Activated CD8-positive, alpha-beta memory T cell treated with anti-CD3 and anti-CD28 coated beads, Interleukin-2, amount 50 U/mL, for 48 hours (primary cell): ENCODE measurements around the gene CNDP2.
A peak's percentile ranks its signal among the peaks of the same experiment; 100 is the strongest.

Experiments used
- DNase-seq: peaks from one replicate; pipeline ENCODE4 v3.0.0-alpha.2; 2020

The CNDP2 gene

DNA sequence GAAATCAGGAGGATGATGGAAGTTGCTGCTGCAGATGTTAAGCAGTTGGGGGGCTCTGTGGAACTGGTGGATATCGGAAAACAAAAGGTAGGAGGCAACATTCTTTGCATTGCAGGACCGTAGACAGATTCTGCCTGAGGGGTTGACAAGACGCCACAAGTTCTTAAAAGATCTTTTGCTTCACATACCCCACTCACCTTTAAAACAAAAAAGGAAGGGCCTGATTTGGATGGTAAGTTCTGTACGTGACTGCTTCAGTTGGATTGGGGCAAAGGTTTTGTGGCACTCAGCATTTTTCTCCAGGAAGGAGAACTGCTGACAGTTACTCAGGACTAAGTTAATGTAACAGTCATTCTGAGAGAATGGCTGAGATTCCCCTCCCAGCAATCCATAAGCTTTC, 5.2 kb downstream of the CNDP2 start:
- DNase-seq = no peak

DNA sequence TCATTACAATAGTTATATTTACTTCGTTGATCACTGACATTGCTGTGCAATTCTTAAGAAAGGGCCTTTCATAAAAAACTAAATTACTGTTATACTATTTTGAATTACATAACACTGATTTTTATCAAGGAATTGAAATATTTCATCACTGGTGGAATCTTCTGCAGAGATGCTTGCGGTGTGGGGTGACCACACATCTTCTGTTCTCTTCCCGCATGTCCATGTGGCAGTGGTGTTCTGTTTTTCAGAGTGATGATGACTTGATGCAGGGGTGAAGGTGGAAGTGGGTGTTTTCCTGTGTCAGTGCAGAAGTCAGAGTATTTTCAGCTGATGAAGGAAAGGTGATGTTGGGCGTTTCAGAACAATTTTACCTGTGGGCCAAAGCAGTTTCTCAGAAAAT, 7.0 kb downstream of the CNDP2 start:
- DNase-seq = no peak

DNA sequence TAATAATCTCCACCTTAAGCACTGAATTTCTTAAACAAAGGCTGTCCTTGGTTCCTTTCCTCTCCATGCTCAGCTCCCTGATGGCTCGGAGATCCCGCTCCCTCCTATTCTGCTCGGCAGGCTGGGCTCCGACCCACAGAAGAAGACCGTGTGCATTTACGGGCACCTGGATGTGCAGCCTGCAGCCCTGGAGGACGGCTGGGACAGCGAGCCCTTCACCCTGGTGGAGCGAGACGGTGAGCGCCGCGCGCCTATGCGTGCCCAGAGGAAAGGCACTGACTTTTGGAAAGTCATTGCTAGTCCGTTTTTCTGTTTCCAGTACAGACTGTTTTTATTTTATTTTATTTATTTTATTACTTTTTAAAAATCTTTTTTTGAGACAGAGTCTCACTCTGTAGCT, 9.6 kb downstream of the CNDP2 start:
- DNase-seq = peak; percentile 29

DNA sequence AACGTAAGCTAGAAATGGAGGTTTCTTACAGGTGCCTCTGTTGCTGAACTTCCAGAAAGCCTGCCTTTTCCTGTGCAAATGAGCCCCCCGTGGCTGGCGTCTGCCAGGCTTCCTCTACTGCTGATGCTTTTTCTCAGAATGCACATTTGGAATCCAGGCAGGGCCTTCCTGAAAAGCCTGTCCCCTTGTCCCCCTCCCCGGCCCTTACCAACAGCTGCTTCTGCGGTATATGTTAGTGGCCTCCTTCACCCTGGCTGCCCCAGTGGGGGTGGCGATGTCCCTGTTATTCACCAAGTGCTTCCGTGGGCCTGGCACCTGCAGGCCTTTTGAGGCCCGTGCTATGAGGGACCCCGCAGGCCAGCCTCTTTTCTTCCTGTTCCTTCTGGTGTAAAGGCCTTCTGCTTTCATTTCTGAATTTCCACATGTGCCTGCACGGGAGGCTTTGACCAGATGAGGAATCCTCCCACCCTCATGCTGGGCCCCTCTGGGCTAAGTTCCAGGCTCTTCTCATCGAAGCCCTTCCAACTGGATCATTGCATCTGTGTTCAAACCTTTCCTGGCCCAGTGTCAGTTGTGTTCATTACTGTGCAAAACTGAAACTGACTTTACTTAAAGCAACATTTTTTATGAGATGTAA, 10.4 kb downstream of the CNDP2 start:
- peak; percentile 30 for DNase-seq

DNA sequence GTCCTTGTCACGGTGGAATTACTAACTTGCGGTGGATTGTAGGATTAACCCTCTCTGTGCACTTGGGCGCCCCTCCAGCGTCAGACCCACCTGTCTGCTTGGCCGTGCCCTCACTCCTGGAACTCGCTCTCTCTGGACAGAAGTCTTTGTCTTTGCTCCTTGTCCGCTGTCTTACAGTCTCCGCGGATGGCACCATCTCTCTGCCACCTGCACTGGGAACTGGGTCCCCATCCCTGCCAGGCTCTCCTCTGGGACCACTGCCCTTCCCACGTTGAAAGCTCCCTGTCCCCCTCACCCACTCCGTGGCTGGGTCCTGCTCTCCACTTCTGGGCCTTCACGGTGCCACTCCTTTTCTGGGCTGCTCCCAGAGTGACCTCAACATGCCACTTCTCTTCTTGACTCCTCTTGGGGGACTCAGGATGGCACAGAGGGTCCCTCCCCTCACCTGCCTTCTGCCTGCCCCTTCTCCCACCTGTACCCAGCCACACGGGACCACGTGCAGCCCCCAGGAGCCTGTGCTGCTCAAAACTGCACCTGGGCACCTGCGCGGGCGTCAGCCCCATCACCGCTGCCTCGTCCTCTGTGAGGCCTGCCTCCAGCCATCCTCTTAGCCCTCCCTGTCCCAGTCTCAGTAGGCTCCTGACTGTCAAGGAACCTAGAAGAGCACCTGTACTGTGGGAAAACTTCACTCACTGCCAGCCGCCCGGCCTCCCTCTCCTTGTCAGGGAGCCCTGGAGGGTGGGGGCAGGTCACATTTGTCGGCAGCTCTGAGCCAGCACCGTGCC, 11.1 kb downstream of the CNDP2 start:
- peak; percentile 35 for DNase-seq

DNA sequence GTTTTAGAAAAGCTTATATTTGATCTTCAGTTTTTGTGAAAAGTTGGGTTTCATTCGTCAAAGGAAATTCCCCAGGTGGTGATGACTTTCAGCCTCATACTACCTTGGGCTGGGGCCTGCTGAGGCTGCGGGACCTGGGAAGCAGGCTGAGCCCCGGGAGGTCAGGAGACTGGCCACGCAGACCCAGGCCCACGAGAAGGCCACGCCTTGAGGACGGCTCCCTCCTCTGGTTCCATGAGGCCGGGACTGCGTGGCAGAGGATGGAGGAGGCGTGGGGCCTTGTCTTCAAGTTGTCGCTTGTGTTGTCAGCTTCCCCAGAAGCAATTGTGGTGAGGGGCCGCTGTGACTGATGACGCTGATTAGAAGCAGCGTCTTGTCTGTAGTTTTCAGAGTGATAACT, 11.8 kb downstream of the CNDP2 start:
- DNase-seq = no peak

DNA sequence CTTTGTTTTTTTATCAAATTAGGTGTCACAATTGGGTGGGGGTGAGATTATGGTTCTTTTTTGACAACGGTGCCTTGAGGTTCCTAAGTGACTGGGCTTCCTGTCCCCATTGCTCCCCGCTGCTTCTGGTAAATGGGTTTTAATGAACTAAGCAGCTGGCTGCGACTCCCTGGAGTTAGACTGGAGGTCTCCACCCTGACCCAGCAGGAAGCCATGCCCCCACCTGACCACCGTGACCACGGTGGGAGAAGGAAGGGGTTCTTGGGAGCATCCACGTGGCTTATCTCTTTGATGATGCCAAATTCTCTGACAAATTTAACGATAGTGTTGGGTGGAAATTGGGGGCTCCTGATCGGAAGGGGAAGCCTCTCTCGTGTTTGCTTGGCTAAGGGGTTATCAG, 12.2 kb downstream of the CNDP2 start:
- DNase-seq = no peak

DNA sequence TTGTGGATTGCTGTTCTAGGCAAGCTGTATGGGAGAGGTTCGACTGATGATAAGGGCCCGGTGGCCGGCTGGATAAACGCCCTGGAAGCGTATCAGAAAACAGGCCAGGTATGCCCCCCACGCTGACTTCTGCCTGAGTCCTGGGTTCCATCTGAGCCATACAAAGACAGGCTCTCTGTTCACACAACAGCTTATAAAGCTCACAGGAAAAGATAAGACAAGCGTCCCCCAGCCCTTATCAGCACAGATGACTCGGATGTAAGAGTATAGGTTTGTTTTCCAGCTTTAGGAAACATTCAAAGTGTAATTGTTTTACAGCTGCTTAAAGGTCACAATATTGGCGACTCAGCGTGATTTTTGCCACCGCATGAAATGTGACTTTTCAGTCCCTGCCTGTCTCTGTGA, 12.7 kb downstream of the CNDP2 start:
- DNase-seq = no peak

DNA sequence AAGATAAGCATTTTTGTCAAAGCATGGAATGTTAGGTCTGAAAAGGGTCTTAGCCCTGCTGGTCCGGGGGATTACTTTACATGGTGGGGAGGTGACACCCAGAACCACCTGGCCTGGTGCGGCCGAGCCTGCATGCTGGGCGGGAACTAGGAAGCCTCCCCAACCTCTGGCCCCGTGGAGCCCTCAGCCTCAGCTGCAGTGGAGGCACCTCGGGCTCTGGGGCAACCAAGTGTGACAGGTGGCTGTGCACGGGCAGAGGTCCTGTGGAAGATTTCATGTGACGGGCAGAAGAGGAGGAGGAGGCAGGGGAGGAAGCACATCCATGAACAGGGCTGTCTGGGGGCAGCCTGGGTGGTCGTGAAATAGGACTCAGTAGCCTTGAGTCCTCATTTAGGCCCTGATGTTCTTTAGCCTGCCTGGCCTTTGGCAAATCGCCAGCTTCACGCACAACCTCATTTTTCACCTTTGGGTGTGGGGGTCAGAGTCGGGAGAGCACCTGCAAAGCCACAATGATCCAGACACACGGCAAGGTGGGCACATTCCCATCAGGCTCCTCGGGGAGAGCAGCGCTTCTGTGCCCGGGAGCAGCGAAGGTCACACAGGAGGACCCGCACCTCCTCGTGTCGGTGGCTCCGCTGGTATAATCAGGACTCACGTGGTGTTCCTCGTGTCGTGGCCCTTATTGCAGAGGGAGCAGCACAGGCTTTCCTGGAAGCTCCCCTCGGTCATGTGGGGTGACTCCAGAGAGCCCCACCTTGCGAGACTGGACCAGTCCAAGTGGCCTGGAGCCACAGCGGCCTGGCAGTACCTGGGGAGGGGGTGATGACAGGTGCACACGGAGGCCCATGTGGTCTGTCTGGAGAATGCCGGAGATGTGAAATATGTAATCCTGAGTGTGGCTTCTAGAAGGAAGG, 13.9 kb downstream of the CNDP2 start:
- DNase-seq = no peak

DNA sequence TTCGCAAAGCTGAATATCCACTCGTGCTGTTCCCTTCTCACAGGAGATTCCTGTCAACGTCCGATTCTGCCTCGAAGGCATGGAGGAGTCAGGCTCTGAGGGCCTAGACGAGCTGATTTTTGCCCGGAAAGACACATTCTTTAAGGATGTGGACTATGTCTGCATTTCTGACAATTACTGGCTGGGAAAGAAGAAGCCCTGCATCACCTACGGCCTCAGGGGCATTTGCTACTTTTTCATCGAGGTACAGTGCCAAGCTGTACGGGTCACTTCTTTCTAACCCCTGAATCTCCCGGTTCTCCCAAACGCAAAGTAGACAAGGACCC, 14.6 kb downstream of the CNDP2 start:
- no peak for DNase-seq

DNA sequence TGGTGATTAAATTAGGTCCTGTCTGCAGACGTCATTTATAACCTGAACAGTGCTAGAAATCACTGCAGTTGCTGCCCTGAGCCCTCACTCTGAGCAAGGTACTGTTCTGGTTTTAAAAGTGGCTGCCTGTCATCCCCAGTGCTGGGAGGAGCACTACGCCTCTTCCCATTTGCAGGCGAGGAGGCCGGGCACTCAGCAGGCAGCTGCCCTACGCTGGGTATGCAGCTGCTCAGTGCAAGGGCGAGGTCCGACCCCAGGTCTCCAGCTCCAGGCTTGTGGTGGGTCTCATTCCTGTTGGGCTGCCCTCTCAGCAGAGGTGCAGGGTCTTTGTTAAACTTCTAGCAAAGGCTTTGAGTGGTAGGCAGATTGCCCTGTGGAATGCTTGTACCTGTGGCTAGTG, 15.7 kb downstream of the CNDP2 start:
- peak; percentile 40 for DNase-seq

DNA sequence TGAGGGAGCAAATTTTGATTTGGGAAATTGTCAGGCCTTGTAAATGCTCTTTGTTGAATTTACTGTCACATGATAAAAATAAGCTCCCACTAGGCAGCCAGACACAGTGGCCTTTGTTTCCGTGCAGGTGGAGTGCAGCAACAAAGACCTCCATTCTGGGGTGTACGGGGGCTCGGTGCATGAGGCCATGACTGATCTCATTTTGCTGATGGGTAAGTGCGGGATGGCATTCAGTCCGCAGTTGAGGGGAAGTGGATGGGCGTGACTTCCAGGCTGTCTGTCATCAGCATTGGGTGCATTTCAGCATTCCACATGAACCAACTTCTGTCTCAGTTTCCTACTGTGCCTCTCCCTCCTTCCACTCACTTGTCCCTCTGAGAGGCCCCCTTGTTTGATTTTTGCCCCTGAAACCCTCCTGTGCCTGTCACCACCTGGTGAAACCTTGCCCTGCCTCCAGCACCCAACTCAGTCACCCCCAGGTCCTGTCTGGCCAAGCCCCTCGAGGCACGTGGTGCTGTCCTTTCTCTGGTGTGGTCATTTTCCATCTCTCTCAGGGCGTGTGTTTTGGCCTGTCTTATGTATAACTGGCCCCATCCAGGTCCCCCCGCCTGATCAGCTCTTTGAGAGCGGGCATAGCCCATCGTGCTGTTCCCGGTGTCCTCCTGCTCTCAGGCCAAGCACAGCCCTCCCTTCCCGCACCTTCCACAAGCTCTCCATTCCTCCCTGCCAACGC, 16.3 kb downstream of the CNDP2 start:
- DNase-seq = peak; percentile 38

DNA sequence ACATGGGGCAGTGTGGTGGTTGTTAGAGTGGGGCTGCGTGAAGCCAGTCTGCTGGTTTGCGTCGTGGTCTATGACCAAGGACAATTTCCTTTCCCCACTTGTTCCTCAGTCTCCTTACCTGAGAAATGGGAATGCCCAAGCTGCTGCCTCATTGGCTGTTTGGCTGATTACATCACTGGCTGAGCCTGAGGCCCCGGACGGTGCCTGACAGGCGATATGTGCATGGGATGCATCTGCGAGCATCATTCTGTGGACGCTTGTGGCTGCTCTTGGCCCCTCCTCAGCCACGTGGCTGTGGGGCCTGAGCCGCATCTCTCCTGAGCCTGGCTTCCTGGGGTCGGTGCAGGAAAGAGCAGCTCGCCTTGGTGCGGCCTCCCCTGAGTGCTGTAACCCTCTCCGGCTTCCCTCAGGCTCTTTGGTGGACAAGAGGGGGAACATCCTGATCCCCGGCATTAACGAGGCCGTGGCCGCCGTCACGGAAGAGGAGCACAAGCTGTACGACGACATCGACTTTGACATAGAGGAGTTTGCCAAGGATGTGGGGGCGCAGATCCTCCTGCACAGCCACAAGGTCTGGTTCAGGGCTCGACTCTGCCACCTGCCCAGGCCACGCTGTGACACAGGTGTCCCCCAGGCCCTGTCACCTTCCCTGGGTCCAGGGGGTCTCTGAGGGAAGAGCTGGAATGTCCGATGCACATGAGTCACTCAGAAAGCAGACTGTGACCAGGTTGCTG, 17.2 kb downstream of the CNDP2 start:
- peak; percentile 40 for DNase-seq

DNA sequence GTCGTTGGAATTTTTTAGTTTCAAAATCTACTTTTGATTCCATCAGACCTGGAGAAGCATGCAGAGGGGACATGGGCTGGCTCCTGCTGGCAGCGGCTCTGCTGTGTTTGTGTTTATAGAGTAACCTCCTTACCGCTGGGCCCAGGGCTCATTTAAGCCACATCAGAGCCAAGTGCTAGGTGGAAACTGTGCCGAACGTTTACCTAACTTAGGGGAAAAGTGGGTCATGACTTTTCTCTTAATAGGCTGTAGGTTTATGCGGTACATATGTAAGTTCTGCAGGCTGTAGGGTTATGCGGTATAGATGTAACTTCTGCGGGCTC, 17.7 kb downstream of the CNDP2 start:
- peak; percentile 32 for DNase-seq

DNA sequence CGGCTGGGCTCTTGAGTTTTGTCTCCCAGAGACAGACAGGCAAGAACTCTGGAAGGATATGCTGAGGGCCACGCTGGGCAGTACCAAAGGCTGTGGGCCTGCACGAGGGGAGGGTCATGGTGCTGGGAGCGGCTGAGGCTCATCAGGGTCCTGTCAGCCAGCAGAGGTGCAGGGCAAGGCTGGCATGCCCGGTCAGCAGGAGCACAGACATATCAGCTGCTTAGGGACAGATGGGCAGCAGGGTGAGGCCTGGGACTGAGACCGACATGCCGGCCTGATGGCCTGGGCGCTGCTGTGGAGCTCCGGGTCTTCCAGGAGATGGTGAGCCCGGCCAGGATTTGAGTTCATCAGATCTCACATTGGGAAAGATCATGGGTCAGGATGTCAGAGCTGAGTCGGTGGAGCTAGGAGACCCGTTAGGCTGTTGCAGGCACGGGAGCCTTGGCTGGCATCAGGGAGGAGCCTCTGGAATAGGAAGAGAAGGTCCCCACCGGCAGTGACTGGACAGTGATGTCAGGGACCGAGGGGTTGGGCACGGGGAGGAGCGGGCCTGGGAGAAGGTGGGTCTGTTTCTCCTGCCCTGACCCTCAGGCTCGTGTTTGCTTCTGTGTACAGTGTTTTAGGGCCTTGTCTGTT, 18.8 kb downstream of the CNDP2 start:
- DNase-seq = no peak

DNA sequence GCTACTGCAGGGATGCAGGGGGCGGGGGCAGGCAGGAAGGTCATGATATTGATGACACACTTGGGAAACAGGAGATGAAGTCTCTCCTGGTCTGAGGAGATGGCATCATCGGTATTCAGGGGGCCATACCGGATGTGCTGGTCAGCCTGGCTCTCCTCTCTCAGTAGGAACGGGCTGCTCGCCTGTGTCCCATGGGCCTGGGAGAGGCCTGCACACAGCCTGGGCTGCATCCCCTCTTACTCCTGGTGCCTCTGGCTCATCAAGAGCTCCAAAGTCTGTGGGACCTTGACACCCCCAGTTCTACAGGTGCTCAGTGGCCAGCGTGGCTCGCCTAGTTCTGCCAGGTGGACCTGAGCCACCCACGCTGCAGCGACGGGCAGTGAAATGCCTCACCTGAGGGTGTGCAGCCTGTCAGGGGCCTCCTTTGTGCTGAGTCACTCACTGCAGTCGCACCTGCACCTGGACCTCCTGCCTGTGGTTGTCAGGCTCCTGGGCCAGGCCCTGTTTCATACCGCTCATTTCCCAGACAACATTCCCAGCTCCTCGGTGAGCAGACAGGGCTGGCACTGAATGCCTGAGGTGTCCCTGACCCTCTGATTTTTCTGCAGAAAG, 19.6 kb downstream of the CNDP2 start:
- DNase-seq = peak; percentile 40

DNA sequence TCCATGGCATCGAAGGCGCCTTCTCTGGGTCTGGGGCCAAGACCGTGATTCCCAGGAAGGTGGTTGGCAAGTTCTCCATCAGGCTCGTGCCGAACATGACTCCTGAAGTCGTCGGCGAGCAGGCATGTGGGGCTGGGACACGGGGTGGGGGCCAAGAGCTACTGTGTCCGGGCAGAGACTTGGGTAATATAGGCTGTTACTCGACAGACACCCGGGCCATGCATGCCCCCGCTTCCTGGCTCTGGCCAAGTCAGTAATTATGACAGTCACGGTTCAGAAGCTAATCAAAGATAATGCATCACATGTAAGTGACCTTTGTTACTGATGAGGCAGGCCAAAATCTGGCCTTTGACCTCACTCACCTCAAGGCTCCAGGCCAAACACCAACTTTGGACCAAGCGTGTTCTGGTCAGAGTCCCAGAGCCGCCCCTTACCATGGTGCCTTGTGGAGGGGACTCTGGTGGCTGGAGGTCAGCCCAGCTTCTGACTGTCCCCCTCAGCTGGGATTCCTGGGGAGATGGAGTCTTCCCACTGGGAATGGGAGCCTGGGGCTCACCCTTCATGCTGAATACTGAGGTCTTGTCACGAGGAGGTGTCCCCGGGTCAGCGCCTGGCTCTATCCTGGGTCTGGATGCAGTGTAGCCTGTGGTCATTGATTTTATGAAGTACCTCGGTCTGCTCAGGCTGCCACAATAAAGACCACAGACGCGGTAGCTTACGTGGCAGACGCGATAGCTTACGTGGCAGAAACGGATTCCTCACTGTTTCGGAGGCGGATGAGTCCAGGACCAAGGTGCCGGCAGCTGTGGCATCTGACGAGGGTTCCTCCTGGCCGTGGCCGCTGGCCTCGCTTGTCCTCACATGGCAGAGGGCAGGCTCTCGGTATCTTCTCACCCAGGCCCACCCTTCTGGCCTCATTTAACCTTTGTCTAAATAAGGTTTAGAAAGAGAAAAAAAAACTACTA, 20.4 kb downstream of the CNDP2 start:
- DNase-seq = peak; percentile 28

DNA sequence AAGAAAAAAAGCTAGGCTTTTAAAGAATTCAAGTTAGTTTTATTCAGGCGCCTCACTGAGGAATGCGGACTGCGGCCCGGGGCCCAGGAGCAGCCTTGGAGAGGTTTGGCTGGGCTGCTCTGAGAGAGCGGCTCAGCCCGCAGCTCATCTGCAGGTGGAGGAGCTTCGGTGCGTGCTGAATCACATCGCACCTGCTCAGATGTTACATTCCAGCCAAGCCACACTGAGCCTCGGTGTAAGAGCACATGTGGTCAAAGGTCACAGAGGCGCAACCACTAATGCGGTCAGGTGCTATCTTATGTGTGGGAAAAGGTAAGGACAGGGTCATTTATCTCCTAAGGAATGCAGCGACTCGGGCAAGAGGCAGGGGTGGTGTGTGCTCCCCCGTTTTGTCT, 21.1 kb downstream of the CNDP2 start:
- peak; percentile 33 for DNase-seq

DNA sequence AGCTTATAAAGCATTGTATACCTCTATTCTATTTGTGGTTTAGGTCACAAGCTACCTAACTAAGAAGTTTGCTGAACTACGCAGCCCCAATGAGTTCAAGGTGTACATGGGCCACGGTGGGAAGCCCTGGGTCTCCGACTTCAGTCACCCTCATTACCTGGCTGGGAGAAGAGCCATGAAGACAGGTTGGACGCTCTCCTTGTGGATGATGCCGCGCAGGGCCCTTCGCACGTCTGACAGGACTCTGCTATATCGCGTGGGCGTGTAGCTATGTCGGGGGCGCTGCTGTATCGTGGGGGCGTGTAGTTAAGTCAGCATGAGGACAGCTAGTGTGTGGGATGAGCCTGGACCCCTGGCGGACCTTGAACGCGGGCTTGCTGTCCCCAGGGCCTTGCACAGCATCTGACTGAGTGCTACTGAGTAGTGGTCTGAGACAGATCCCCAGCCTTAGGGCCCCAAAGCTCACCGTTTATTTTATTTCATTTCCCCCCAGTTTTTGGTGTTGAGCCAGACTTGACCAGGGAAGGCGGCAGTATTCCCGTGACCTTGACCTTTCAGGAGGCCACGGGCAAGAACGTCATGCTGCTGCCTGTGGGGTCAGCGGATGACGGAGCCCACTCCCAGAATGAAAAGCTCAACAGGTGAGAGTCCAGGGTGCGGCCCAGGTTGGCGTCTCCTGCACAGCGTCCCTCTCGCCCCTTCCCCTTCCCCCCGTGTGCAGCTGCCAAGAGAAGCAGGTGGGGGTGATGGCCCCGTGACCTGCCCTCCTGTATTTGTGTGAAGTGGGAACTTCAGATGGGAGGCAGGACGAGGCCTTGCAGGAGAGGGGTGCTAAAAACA, 22.5 kb downstream of the CNDP2 start:
- DNase-seq = peak; percentile 44
